ENCODE data around the gene PPARGC1A.

PPARGC1A gene

DNA sequence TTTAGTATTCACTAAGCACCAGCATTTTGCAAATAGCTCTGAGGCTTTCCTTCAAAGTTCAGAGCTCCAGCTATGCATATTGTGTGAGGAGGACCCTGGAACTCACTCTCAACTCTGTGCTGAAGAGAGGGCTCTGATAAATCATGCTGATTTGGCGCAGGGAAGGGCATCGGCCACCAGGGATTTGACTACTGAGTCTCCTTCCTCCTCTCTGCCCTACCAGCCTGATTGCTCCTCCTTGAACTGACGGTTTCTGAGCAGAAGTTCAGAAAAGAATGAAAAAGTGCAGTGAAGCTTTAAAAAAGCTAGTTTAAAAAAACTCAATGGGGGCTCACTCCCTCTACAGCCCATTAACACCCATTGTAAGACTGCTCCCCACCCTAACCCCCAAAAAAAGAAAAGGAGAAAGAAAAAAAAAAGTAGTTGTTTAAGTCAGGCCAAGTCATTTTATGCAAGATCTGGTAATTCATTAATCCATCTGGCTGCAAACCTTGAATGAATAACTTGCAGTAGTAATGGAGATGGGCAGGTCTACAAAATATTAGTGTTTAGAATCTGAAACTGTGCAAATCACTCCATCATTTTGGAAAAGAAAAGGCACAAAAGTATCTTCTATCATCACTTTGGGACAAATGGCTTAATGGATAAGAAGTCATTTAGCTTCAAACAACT is 13.3 kb downstream of the PPARGC1A start:
- Histone ChIP-seq H3K36me3 (ENCODE audit: insufficient read depth, low read depth, low read length) (no peaks in the 10 kb centered on the region), H3K9ac (ENCODE audit: low read depth, low read length) (no peak overlapping the region), H3K4me1 (ENCODE audit: insufficient read depth, low read length) (peaks cover 36% of the 10 kb centered on the region), H3K9me3 (ENCODE audit: insufficient read depth, low read depth, low read length) (no peaks in the 10 kb centered on the region), H3K4me3 (ENCODE audit: low read length) (no peak overlapping the region), H3K27me3 (ENCODE audit: insufficient read depth, low read length) (no peaks in the 10 kb centered on the region), H3K27ac (ENCODE audit: low read length) (no peak overlapping the region)

DNA sequence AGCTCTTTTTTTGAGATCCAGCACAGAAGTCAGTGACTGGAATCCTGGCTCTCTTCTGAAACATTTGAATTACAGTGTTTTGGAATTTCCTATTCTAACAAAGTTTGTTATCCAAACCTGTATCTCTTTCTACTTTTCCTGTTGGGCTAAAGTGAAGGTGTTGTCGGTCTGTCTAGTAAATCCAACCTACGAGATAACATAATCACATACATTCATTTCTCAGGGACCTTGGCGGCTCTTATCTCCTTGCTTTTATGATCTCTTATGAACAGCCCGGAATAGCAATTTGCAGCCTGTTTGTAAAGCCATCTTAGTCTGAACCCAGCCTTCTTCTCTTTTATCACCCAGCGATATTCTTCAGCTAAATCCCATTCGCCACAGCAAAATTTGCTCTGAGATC is 14.5 kb downstream of the PPARGC1A start:
- no peaks in the 10 kb centered on the region for H3K9me3 ChIP-seq (ENCODE audit: insufficient read depth, low read depth, low read length)
- no peaks in the 10 kb centered on the region for H3K36me3 ChIP-seq (ENCODE audit: insufficient read depth, low read depth, low read length)
- peaks cover 27% of the 10 kb centered on the region for H3K4me1 ChIP-seq (ENCODE audit: insufficient read depth, low read length)
- no peak overlapping the region for H3K27ac ChIP-seq (ENCODE audit: low read length)
- H3K9ac ChIP-seq (ENCODE audit: low read depth, low read length): no peak overlapping the region
- no peak overlapping the region for H3K4me3 ChIP-seq (ENCODE audit: low read length)
- H3K27me3 ChIP-seq (ENCODE audit: insufficient read depth, low read length): no peaks in the 10 kb centered on the region

GRCh38 chr4:23874536-23874901 is 15.3 kb downstream of the PPARGC1A start:
- Histone ChIP-seq H3K9me3 (ENCODE audit: insufficient read depth, low read depth, low read length) (no peaks in the 10 kb centered on the region), H3K27me3 (ENCODE audit: insufficient read depth, low read length) (no peaks in the 10 kb centered on the region), H3K27ac (ENCODE audit: low read length) (no peak overlapping the region), H3K9ac (ENCODE audit: low read depth, low read length) (no peak overlapping the region), H3K4me3 (ENCODE audit: low read length) (no peak overlapping the region), H3K36me3 (ENCODE audit: insufficient read depth, low read depth, low read length) (no peaks in the 10 kb centered on the region), H3K4me1 (ENCODE audit: insufficient read depth, low read length) (peaks cover 24% of the 10 kb centered on the region)

- no peak overlapping the region for H3K9ac ChIP-seq (ENCODE audit: low read depth, low read length)
- H3K36me3 ChIP-seq (ENCODE audit: insufficient read depth, low read depth, low read length): no peaks in the 10 kb centered on the region
- no peak overlapping the region for H3K27ac ChIP-seq (ENCODE audit: low read length)
- H3K4me3 ChIP-seq (ENCODE audit: low read length): no peak overlapping the region
- H3K27me3 ChIP-seq (ENCODE audit: insufficient read depth, low read length): no peaks in the 10 kb centered on the region
- no peaks in the 10 kb centered on the region for H3K9me3 ChIP-seq (ENCODE audit: insufficient read depth, low read depth, low read length)
- peaks cover 18% of the 10 kb centered on the region for H3K4me1 ChIP-seq (ENCODE audit: insufficient read depth, low read length)
Observed at GRCh38 chr4:23873717-23874535, 15.9 kb downstream of the PPARGC1A start.

DNA sequence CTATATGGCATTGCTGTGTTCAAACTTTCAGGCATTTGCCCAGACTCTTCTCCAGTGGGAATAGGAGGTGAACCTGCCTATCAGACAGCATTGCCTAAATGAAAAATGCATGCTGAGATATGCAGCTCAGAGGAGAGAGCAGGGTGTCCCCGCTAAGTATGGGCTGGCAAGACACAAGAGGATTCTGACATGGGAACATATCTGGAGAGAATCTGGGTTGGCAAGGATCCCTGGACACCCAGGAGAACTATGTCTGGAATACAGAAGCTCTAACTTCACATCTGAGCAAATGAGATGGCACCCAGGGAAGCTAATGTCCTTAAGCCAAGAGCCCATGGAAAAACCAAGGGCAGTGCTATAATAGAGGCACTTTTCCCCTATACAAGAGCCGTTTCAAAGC is 18.4 kb downstream of the PPARGC1A start:
- peaks cover 4% of the 10 kb centered on the region for H3K4me1 ChIP-seq (ENCODE audit: insufficient read depth, low read length)
- no peaks in the 10 kb centered on the region for H3K9me3 ChIP-seq (ENCODE audit: insufficient read depth, low read depth, low read length)
- no peaks in the 10 kb centered on the region for H3K36me3 ChIP-seq (ENCODE audit: insufficient read depth, low read depth, low read length)
- no peak overlapping the region for H3K4me3 ChIP-seq (ENCODE audit: low read length)
- H3K27ac ChIP-seq (ENCODE audit: low read length): no peak overlapping the region
- H3K9ac ChIP-seq (ENCODE audit: low read depth, low read length): no peak overlapping the region
- H3K27me3 ChIP-seq (ENCODE audit: insufficient read depth, low read length): no peaks in the 10 kb centered on the region

DNA sequence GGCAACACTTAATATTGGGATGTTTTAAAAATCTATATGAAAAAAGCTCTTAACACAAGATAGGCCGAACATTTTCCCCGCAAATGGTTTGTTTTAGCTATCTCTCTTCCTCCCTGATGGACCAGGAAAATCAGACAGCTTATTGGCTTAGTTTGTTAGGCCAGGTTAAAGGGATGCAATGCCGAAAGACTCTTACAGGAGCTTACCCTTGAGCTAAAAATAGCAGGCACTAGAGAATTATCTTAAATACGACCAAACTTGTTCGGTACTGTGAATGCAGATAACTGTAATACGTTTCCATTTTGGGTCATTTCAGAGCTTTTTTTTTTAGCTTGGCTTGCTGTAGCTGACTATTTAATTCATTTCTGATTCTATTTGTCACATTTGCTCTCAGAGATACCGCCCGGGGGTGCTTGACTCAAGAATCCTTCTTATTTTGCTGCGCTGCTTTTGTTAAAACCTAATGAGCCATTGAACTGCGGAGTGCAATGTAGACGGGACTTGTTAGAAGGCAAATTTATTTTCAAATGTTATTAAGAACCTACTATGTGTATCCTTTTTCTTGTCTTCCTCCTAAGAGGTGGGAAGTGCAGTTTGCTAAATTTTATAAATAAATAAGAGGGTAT is 23.3 kb downstream of the PPARGC1A start:
- no peaks in the 10 kb centered on the region for H3K4me1 ChIP-seq (ENCODE audit: insufficient read depth, low read length)
- no peaks in the 10 kb centered on the region for H3K36me3 ChIP-seq (ENCODE audit: insufficient read depth, low read depth, low read length)
- no peak overlapping the region for H3K4me3 ChIP-seq (ENCODE audit: low read length)
- no peak overlapping the region for H3K9ac ChIP-seq (ENCODE audit: low read depth, low read length)
- no peak overlapping the region for H3K27ac ChIP-seq (ENCODE audit: low read length)
- no peaks in the 10 kb centered on the region for H3K9me3 ChIP-seq (ENCODE audit: insufficient read depth, low read depth, low read length)
- no peaks in the 10 kb centered on the region for H3K27me3 ChIP-seq (ENCODE audit: insufficient read depth, low read length)

DNA sequence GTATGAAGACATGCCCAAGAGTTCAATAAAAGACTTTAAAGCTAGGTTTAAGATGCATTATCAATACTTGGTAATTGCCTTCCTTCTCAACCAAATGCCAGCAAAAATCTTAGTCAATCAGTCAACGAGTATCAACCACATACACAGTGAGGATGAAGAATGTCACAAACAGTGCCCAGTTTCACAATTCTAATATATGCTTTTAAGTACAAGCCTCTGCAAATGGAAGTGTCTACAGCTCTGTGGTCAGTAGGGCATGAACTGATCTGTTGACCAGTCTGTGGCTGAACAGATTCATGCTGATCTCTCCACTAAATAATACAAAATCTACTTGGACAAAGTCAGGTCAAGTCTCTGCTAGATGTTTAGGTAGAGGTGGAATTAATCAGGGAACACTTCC is 27.9 kb downstream of the PPARGC1A start:
- Histone ChIP-seq H3K9me3 (ENCODE audit: insufficient read depth, low read depth, low read length) (no peaks in the 10 kb centered on the region; the same call in 1 of the 2 replicates), H3K36me3 (ENCODE audit: insufficient read depth, low read depth, low read length) (no peaks in the 10 kb centered on the region), H3K27ac (ENCODE audit: low read length) (no peak overlapping the region), H3K4me1 (ENCODE audit: insufficient read depth, low read length) (no peaks in the 10 kb centered on the region), H3K4me3 (ENCODE audit: low read length) (no peak overlapping the region), H3K27me3 (ENCODE audit: insufficient read depth, low read length) (no peaks in the 10 kb centered on the region), H3K9ac (ENCODE audit: low read depth, low read length) (no peak overlapping the region)

GRCh38 chr4:23860919-23861318 is 28.9 kb downstream of the PPARGC1A start:
- Histone ChIP-seq H3K9ac (ENCODE audit: low read depth, low read length) (no peak overlapping the region), H3K36me3 (ENCODE audit: insufficient read depth, low read depth, low read length) (no peaks in the 10 kb centered on the region), H3K9me3 (ENCODE audit: insufficient read depth, low read depth, low read length) (no peaks in the 10 kb centered on the region; the same call in 1 of the 2 replicates), H3K27ac (ENCODE audit: low read length) (no peak overlapping the region), H3K4me3 (ENCODE audit: low read length) (no peak overlapping the region), H3K4me1 (ENCODE audit: insufficient read depth, low read length) (no peaks in the 10 kb centered on the region), H3K27me3 (ENCODE audit: insufficient read depth, low read length) (no peaks in the 10 kb centered on the region)

- Histone ChIP-seq H3K9ac (ENCODE audit: low read depth, low read length) (no peak overlapping the region), H3K4me3 (ENCODE audit: low read length) (no peak overlapping the region), H3K27me3 (ENCODE audit: insufficient read depth, low read length) (no peaks in the 10 kb centered on the region), H3K36me3 (ENCODE audit: insufficient read depth, low read depth, low read length) (no peaks in the 10 kb centered on the region), H3K27ac (ENCODE audit: low read length) (no peak overlapping the region), H3K9me3 (ENCODE audit: insufficient read depth, low read depth, low read length) (no peaks in the 10 kb centered on the region; the same call in 1 of the 2 replicates), H3K4me1 (ENCODE audit: insufficient read depth, low read length) (no peaks in the 10 kb centered on the region)
Observed at GRCh38 chr4:23857367-23857959, 32.4 kb downstream of the PPARGC1A start.

- Histone ChIP-seq H3K4me1 (ENCODE audit: insufficient read depth, low read length) (peaks cover 6% of the 10 kb centered on the region; the same call in 1 of the 2 replicates), H3K9me3 (ENCODE audit: insufficient read depth, low read depth, low read length) (no peaks in the 10 kb centered on the region; the same call in 1 of the 2 replicates), H3K27ac (ENCODE audit: low read length) (no peak overlapping the region), H3K4me3 (ENCODE audit: low read length) (no peak overlapping the region), H3K9ac (ENCODE audit: low read depth, low read length) (no peak overlapping the region), H3K27me3 (ENCODE audit: insufficient read depth, low read length) (no peaks in the 10 kb centered on the region), H3K36me3 (ENCODE audit: insufficient read depth, low read depth, low read length) (no peaks in the 10 kb centered on the region)
Observed at GRCh38 chr4:23856630-23857029, 33.2 kb downstream of the PPARGC1A start.

- no peak overlapping the region for H3K4me3 ChIP-seq (ENCODE audit: low read length)
- H3K4me1 ChIP-seq (ENCODE audit: insufficient read depth, low read length): peaks cover 11% of the 10 kb centered on the region; the same call in 1 of the 2 replicates
- no peaks in the 10 kb centered on the region for H3K27me3 ChIP-seq (ENCODE audit: insufficient read depth, low read length)
- no peak overlapping the region for H3K9ac ChIP-seq (ENCODE audit: low read depth, low read length)
- H3K9me3 ChIP-seq (ENCODE audit: insufficient read depth, low read depth, low read length): no peaks in the 10 kb centered on the region; the same call in 1 of the 2 replicates
- no peak overlapping the region for H3K27ac ChIP-seq (ENCODE audit: low read length)
- H3K36me3 ChIP-seq (ENCODE audit: insufficient read depth, low read depth, low read length): no peaks in the 10 kb centered on the region
Observed at GRCh38 chr4:23855912-23856605, 33.8 kb downstream of the PPARGC1A start.
